IPS DF 4.7 (cell line): Measurements from ENCODE around the gene RIMKLA.
A peak's percentile ranks its signal among the peaks of the same experiment; 100 is the strongest.

Source experiments
- DNase-seq: peaks from one replicate; pipeline ENCODE4 v3.0.0-alpha.2; 2013; ENCODE audit warnings: low spot score; ENCODE audit errors: extremely low read depth

Gene RIMKLA

DNA sequence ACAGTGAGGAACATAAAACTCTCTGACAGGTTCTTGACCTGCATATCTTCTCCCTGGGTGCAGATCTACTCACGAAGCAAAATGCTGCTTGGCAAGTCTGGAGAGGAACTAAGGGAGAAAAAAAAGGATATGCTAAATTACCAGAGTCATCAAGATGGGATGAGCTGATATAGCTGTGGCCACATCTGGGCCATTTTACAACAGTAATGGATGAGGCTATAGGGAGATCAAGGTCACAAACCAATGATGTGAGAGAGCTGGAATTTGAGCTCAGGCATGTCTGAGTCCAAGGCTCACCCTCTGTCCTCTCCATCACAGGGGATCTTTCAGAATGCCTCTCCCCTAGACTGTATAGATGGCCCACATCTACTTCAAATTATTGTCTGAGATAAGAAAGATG is 49.0 kb downstream of the RIMKLA start:
- no peak for DNase-seq

DNA sequence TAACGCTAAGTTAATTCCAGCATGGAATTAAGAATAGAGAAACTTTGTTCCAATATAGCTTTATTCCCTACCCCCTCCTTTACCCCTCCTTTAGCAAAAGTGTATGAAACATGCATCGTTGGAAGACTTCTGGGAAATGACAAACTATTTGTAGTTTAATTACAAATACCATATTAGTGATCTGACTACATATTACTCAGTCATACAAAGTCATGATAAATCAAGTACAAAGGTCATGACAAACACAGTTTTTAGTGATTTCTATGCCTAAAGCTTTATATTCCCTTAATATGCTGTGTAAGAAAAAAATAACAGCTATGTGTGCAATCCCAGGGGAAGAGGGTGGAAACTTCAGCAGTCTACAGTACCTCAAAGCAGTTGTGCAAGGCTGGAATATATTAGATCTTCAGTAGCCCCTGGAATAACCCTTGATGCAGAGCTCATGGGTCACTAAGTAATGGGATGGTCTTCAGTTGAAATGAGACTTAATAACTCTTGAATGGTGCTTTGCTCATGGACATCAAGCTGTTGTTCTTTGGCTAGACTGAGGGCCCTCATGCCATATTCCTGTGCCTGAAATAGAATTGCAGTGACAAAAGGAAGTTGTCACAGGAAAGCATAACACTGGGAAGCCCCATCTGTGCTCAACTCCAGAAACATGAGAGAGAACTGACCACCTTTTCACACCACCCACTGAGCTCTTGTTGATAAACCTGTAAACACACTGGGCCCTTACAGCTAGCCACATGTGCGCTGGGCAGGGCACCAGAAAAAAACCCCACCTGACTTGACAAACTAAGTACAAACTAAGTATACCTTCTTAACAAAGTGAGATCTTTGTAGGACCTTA is 49.9 kb downstream of the RIMKLA start:
- DNase-seq = no peak

DNA sequence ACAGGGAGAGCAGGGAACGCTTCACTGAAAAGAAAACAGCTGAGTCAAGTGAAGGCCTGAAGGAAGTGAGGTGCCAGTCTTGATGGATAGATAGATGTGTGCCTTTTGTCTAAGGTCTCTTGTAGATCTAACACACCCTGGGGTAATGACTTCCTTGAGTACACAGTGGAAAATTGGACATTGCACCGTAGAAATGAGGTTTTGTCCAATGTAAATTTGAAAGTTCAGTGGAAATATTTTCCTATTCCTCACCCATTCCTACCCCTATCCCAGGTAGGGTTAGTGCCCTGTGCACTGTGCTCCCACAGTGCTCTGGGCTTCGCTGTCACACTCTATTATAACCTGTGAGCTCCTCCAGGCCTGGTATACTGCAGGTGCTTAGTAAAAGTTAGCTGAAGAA is 50.9 kb downstream of the RIMKLA start:
- no peak for DNase-seq

DNA sequence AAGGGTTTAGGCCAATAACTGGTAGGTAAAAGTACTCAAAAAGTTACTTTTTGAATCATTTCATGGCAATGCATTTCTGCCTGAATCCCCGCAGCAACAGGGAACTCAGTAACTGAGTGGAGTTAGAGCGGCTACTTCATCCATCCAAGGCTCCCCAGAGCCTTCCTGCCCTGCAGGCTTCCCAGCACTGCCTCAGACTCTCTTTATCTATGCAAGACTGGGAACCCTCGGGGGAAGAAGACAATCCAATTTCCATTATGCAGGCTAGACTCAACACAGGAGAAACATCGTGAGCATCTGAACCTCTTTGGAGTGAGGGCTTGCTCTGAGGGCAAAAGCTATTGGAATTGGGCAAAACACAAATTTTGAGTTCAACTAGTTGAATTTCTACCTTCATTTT is 52.1 kb downstream of the RIMKLA start:
- no peak for DNase-seq

DNA sequence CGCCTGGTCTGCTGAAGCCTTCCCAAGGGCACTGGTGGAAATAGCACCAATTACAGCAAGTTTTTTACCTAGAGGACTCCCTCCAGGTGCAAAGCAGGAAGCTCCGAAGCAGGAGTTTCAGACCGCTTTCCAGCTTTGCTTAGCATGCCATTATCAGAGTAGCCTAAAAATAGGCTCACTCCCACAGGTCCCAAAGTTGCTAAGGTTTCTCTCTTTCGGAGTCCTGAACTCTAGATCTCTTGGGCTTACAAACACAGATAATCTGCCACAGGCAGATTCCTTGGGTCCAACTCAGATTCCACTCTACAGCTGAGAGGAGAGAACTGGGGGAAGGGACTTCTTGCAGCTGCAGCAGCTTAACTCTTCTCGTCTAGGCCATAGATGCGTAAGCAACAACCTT is 52.8 kb downstream of the RIMKLA start:
- DNase-seq = no peak

DNA sequence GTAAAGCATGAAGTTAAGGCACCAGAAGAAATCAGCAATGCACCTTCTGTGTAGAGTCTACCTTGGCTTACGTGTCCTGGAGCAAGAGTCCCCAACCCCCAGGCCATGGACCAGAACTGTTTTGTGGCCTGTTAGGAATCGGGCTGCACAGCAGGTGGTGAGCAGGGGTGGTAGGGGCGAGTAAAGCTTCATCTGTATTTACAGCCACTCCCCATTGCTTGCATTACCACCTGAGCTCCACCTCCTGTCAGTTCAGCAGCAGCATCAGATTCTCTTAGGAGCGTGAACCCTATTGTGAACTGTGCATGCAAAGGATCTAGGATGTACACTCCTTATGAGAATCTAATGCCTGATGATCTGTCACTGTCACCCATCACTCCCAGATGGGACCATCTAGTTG is 53.7 kb downstream of the RIMKLA start:
- DNase-seq = no peak

DNA sequence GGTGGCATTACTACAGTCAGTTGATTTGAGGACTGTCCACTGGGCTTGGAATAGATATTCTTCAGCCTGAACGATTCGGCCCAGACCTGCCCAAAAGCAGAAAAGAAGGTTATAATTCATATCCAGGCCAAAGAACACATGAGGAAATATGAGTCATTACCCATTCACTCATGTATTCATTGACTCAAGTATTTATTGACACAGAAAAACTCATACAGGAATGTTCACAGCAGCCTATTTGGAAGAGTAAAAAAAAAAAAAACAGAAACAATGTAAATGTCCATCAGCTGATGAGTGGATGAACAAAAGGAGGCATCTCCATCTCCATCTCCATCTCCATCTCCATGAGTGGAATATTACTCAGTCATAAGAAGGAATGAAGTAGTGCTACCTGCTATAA is 59.3 kb downstream of the RIMKLA start:
- no peak for DNase-seq

DNA sequence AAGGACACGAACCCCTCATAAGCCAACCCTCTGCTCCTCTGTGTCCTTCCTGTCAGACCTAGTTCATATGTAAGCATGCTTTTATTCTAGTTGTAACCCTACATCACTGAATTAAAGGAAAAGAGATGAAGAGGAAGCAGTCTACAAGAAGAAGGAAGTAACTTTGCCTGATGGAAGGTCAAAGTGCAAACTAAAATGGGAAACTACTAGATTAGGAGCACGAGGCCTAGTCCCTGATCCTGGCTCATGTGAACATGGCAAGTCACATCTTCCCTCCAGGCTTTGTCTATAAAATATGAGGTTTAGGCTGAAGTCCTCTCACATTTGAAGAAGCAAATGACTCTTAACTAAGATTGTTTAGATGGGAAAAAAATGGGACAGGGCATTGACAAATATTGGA is 62.1 kb downstream of the RIMKLA start:
- no peak for DNase-seq

DNA sequence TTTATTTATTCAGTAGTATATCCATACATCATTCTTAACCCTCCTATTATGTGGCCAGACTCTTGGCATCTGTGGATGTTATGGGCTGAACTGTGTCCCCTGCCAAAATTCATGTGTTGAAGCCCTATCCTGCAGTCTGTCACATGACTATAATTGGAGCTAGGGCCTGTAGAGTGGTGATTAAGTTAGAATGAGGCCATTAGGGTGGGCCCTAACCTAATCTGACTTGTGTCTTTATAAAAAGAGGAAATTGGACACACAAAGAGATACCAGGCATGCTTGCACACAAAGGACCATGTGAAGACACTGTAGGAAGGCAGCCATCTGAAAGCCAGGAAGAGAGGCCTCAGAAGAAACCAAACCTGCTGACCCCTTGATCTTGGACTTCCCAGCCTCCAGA is 68.7 kb downstream of the RIMKLA start:
- no peak for DNase-seq

DNA sequence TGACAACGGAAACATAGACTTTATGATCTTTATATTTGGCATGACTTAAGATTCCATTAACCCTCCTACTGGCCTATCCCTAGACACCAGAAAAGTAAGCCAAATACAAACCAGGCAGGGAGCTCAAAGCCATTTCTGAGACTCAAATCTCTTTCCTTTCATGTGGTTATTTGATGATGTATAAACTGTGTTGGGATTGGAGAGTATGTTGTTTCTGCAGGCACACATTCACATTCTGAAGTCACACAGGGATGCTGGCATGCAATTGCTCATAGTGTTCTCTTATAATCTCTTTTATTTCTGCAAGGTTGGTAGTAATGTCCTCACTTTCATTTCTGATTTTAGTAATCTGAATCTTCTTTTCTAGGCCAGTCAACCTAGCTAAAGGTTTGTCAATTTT is 69.5 kb downstream of the RIMKLA start:
- DNase-seq = no peak

DNA sequence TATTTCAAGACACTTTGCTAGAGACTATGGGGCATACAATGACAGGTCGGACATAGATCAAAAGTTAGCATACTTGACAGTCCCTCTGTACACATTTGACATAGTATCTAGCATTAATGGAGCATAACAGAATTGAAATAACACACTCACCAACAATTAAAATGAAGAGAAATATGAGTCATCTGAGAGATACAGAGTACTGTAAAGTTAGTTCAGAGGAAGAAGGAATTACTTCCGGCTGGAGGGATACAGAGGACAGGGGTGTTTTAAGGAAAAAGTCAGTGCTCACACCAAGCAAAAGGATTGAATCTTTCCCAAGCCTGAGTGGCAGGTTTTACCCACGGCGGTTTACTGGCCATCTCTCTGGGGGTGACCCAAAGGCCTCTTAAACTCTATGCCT is 72.8 kb downstream of the RIMKLA start:
- no peak for DNase-seq

DNA sequence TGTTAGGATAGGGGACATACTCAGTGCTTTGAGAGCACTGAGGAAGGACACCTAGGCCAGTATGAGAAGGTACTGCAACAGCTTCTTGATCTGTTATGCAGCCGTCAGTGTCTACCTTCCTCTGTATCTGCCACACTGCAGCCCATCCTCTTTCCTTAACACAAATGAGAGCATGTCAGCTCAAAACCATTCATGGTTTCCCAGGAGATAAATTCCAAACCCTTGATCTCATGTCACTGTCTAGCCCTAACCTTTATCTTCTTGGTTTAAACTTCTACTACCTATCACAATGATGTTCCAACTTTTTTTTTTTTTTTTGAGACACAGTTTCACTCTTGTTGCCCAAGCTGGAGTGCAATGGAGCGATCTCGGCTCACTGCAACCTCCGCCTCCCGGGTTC is 73.8 kb downstream of the RIMKLA start:
- no peak for DNase-seq

DNA sequence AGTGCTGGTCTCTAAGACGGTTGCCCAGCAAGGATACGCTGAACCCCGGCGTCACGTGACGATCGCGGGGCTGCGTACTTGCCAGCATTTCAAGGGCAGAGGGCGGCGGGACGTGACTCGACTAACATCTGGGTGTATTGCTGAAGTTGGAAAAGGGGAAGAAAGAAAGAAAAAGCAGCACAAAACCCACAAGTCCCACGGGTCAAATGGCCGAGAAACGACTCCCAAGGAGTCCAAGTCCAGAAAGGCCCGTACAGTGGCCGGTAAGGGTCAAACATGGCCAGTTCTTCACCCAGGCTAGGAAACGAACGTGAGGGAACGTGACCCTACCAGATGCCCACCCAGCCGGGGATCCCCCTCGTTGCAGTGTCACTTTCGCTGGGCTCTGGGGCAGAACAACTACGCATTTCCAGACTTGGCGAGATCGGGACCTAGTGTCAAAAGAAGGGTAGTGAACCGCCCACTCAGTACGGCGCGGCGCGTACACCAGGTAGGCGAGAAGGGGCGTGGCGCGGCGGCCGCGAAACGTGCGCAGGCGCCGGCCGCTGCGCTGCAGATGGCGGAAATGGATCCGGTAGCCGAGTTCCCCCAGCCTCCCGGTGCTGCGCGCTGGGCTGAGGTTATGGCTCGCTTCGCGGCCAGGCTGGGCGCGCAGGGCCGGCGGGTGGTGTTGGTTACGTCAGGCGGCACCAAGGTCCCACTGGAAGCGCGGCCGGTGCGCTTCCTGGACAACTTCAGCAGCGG is 75.6 kb downstream of the RIMKLA start, which contains the start of the genes PPCS and ZMYND12:
Gene PPCS, plus strand, starts transcription at position 534 of the 744 bp plus-strand sequence. Its CDS starts 23 bp downstream, at position 557.
Gene ZMYND12, minus strand, starts transcription at position 13 of the 744 bp plus-strand sequence. CDS start 25 bp downstream, outside the sequence.
- peak; percentile 25 for DNase-seq

DNA sequence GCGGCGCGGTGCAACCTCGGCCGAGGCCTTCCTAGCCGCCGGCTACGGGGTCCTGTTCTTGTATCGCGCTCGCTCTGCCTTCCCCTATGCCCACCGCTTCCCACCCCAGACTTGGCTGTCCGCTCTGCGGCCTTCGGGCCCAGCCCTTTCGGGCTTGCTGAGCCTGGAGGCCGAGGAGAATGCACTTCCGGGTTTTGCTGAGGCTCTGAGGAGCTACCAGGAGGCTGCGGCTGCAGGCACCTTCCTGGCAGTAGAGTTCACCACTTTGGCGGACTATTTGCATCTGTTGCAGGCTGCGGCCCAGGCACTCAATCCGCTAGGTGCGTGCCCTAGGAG is 76.1 kb downstream of the RIMKLA start:
- peak; percentile 7 for DNase-seq

DNA sequence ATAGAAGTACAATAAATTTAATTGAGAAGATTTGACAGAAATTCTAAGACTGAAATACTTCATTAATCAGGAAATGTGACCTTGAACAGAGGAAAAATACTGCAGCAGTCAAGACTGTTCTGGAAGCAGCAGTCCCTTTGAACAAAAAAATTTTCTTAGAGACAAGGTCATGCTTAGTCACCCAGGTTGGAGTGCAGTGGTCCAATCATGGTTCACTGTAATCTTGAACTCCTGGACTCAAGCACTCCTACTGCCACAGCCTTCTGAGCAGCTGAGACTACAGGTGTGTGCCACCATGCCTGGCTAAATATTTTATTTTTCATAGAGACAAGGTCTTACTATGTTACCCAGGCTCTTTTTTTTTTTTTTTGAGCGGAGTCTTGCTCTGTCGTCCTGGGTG is 80.6 kb downstream of the RIMKLA start:
- no peak for DNase-seq

DNA sequence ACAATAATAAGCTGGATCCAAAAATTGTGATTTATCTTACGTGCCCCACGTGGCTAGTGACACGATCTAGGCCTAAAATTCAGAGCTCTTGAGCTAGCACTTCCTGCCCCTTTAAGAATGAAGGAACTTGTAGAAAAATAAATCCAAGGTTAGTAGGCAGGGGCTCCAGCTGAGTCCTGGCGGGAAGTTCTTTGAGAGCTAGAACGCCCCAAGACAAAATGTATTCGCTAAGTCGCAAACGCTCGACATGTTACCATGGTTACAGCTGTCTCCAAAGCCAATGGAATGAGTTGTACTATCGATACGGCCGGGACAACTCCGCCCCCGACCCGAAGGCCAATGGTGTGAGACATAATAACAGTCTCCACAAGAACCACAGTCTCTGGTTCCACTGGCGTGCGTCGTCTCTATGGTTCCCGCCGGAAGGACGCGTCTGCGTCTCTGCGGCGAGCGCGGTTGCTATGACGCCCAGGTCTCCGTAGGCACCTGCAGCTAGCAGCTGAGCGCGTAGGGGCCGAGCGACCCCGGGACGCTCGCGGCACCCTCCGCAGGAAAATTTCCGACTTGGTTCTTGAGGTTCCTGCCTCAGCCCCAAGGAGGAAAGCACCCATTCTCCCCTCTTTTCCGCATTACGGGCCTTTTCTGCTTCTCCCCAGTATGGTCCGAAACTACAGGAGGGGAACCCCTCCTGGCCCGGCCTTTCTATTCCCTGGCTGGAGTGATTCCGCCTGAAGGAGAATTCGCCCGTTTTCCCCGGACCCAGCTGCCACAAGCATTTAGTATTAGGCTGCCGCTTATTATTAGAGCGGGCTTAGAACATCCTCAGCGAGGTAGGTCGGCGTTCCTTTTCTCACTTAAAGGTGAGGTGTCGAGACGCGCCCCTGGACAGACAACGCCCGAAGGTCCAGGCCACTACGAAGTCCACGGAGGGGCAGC is 82.5 kb downstream of the RIMKLA start, which contains the start of gene CCDC30:
Gene CCDC30, plus strand, starts transcription at position 459 of the 936 bp plus-strand sequence. CDS start 17,266 bp downstream, outside the sequence.
- DNase-seq = peak; percentile 99

DNA sequence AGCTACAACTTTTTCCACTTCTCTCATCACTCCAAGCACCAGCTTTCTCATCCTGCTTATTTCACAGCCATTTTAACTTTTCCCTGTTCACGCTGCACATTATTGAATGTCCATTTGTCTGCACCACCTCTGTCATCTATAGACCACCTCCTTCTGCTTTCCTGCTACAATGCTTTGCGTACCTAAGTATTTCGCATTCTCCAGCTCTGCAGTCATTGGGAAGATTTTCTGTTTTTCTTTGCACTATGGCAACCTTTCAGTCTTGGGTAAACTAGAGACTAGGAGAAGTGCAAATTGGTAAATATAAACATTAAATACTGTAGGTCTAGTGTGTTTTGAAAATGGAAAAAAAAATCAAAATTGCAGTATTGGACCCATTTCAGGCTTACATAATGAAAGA is 83.3 kb downstream of the RIMKLA start:
- no peak for DNase-seq

DNA sequence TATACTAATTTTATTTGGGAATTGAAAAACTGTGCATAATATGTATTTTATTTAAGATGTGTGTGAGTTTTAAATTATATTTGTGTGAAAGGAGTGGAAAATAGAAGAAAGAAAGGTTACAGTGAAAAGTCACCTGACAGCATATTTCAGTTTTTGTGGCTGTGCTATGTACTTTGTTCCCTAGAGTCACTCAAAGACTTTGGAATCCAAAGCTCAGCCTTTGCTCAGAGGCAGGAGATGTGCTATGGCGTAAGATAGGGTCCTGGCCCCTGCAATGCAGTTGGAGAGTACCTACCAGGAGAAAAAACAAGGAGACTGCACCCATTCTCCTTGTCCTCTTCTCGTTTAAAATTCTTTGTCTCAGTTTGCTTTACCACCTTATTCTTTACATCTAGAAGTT is 85.4 kb downstream of the RIMKLA start:
- no peak for DNase-seq

DNA sequence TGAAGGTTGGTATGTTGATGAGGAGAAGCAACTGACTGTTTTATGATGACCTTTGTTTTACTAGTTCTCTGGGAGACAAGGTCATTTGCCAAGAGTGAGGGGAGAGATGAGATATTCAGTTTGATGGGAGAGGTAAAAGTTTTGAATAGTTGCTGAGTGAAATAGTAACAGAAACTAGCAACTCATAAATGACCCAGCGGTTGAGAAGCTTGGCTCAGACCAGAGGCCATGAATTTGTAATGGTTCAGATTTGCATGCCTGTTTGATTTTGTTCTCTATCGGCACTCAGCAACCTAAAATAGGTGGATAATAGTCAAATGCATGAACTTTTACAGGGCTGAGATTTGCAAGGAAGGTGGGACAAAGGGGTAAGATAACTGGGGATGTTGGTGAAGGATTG is 89.1 kb downstream of the RIMKLA start:
- DNase-seq = no peak
